Renal cortical epithelial cell (primary cell): ENCODE measurements around the gene SERPINB12. TPM values are rescaled to one million over a fixed set of nuclear protein-coding genes. Genes with fewer than 3 reads are reported as not detected.

Experiments used
- DNase-seq: peaks from one replicate; pipeline ENCODE4 v3.0.0-alpha.2; 2011; ENCODE audit warnings: low read depth
- total RNA-seq: library from RNA; depleted of rRNA; stranded (reverse); fragments of >200 nt; gene quantifications from 2 replicates; pipeline ENCODE4 v1.2.3, GENCODE V29; 2014

Gene SERPINB12
- total RNA-seq, 1 donor from 2014 or later: not detected

- no peak for DNase-seq
Observed at GRCh38 chr18:63551769-63552168, 9.6 kb downstream of the SERPINB12 start.

GRCh38 chr18:63552581-63552980 is 10.4 kb downstream of the SERPINB12 start:
- no peak for DNase-seq

- DNase-seq: peak; percentile 90
Observed at GRCh38 chr18:63553081-63553480, 10.9 kb downstream of the SERPINB12 start.

- DNase-seq: no peak
Observed at GRCh38 chr18:63559567-63560491, 17.7 kb downstream of the SERPINB12 start.

GRCh38 chr18:63562284-63562683 is 20.1 kb downstream of the SERPINB12 start:
- DNase-seq: no peak

- no peak for DNase-seq
Observed at GRCh38 chr18:63564021-63564420, 21.9 kb downstream of the SERPINB12 start.

- DNase-seq: no peak
Observed at GRCh38 chr18:63564561-63564960, 22.4 kb downstream of the SERPINB12 start.

- DNase-seq: no peak
Observed at GRCh38 chr18:63567276-63567675, 25.1 kb downstream of the SERPINB12 start.

GRCh38 chr18:63567825-63568224 is 25.7 kb downstream of the SERPINB12 start:
- no peak for DNase-seq

- DNase-seq: no peak
Observed at GRCh38 chr18:63570721-63571120, 28.6 kb downstream of the SERPINB12 start.

- DNase-seq: no peak
Observed at GRCh38 chr18:63575681-63576080, 33.5 kb downstream of the SERPINB12 start.

- DNase-seq: peak; percentile 40
Observed at GRCh38 chr18:63578357-63578958, 36.3 kb downstream of the SERPINB12 start.

GRCh38 chr18:63579616-63580015 is 37.4 kb downstream of the SERPINB12 start:
- no peak for DNase-seq

- no peak for DNase-seq
Observed at GRCh38 chr18:63585988-63586387, 43.8 kb downstream of the SERPINB12 start.

- DNase-seq: no peak
Observed at GRCh38 chr18:63586431-63586830, 44.3 kb downstream of the SERPINB12 start.

- DNase-seq: no peak
Observed at GRCh38 chr18:63586966-63587365, 44.8 kb downstream of the SERPINB12 start, which contains the start of gene SERPINB13. Gene SERPINB13, plus strand, starts transcription at chr18:63587343. Its CDS starts 1,325 bp downstream, at chr18:63588668.

GRCh38 chr18:63588909-63589308 is 46.7 kb downstream of the SERPINB12 start:
- peak; percentile 3 for DNase-seq

- DNase-seq: peak; percentile 77
Observed at GRCh38 chr18:63590373-63590772, 48.2 kb downstream of the SERPINB12 start.

GRCh38 chr18:63590966-63591695 is 49.0 kb downstream of the SERPINB12 start:
- no peak for DNase-seq

- no peak for DNase-seq
Observed at GRCh38 chr18:63591725-63592124, 49.6 kb downstream of the SERPINB12 start.

- DNase-seq: no peak
Observed at GRCh38 chr18:63592471-63592870, 50.3 kb downstream of the SERPINB12 start.

- no peak for DNase-seq
Observed at GRCh38 chr18:63596964-63597363, 54.8 kb downstream of the SERPINB12 start.
